Fibroblast of lung (primary cell): ENCODE data around the gene MAP3K15. TPM values are rescaled to one million over a fixed set of nuclear protein-coding genes. Genes with fewer than 3 reads are reported as not detected.
A peak's percentile ranks its signal among the peaks of the same experiment; 100 is the strongest.

Source experiments
- DNase-seq, 2 donors: peaks; one replicate each; pipeline versions ENCODE4 v3.0.0 to v3.0.0-alpha.2; 2010; ENCODE audit warnings: low read depth in 2 of 2
- H2AFZ ChIP-seq: 2 replicates; pipeline ENCODE4 v1.5.1; 2012; ENCODE audit warnings: low read length, control low read depth, inconsistent platforms
- H3K27ac ChIP-seq: 2 replicates; pipeline ENCODE4 v1.5.1; 2011; ENCODE audit warnings: low read length, control low read depth; ENCODE audit not compliant: insufficient read depth
- H3K27me3 ChIP-seq: 2 replicates; pipeline ENCODE4 v1.5.1; 2011; ENCODE audit warnings: mild to moderate bottlenecking, low read length; ENCODE audit not compliant: control insufficient read depth, insufficient read depth
- H3K36me3 ChIP-seq: 2 replicates; pipeline ENCODE4 v1.5.1; 2011; ENCODE audit warnings: low read length; ENCODE audit not compliant: control insufficient read depth, insufficient read depth
- H3K4me1 ChIP-seq: 2 replicates; pipeline ENCODE4 v1.5.1; 2011; ENCODE audit warnings: low read length; ENCODE audit not compliant: control insufficient read depth, insufficient read depth; ENCODE audit errors: extremely low read depth
- H3K4me2 ChIP-seq: 2 replicates; pipeline ENCODE4 v1.5.1; 2011; ENCODE audit warnings: low read length, control low read depth; ENCODE audit not compliant: insufficient read depth; ENCODE audit errors: extremely low read depth
- H3K4me3 ChIP-seq, 4 experiments: fragments of 200-600 bp in 1 of 4; sonication (generic) in 1 of 4; replicated peaks in 1 of 4; 2 replicates each; pipeline ENCODE4 v1.5.1; 2011 to 2016; ENCODE audit warnings: low read length in 4 of 4, low read depth in 3 of 4, mild to moderate bottlenecking in 3 of 4, control low read depth in 2 of 4, inconsistent platforms in 1 of 4, mixed read lengths in 1 of 4; ENCODE audit not compliant: insufficient read depth in 1 of 4; ENCODE audit errors: control extremely low read depth in 1 of 4
- H3K79me2 ChIP-seq: 2 replicates; pipeline ENCODE4 v1.5.1; 2012; ENCODE audit warnings: mild to moderate bottlenecking, low read length, inconsistent platforms; ENCODE audit not compliant: control insufficient read depth, insufficient read depth
- H3K9ac ChIP-seq: 2 replicates; pipeline ENCODE4 v1.5.1; 2011; ENCODE audit warnings: mild to moderate bottlenecking, low read length, control low read depth; ENCODE audit not compliant: insufficient read depth
- H3K9me3 ChIP-seq: 2 replicates; pipeline ENCODE4 v1.5.1; 2012; ENCODE audit warnings: low read depth, low read length; ENCODE audit not compliant: control insufficient read depth, insufficient read depth
- H4K20me1 ChIP-seq: 2 replicates; pipeline ENCODE4 v1.5.1; 2011; ENCODE audit warnings: low read length; ENCODE audit not compliant: control insufficient read depth, insufficient read depth; ENCODE audit errors: extremely low read depth
- EZH2 ChIP-seq: IDR thresholded peaks from 2 replicates; pipeline ENCODE4 v1.5.1; 2012; ENCODE audit warnings: low read length, control low read depth, mild to moderate bottlenecking; ENCODE audit errors: missing control alignments
- polyA plus RNA-seq, 2 donors: library from polyadenylated mRNA; depleted of rRNA in 1 of 2; stranded (reverse) in 1 of 2; unstranded in 1 of 2; fragments of >200 nt; gene quantifications; 2 replicates each; pipeline ENCODE4 v1.2.1, GENCODE V29; 2011 to 2012; ENCODE audit warnings: missing spikeins in 1 of 2
- total RNA-seq: library from RNA; depleted of rRNA; stranded (reverse); fragments of >200 nt; gene quantifications from 2 replicates; pipeline ENCODE4 v1.2.1, GENCODE V29; 2014
- TF ChIP-seq, protein P1 (sequence below), 2 donors: IDR thresholded peaks in 1 of 2; conservative IDR thresholded peaks in 1 of 2; 1 replicate in 1 of 2; 2 replicates in 1 of 2; pipeline ENCODE4 v1.5.1; 2011 to 2012; ENCODE audit warnings: low read length in 2 of 2, control low read depth in 1 of 2, inconsistent platforms in 1 of 2, low read depth in 1 of 2, mild to moderate bottlenecking in 1 of 2

The MAP3K15 gene
- total and polyA plus RNA-seq, 2 donors (not counting 1 experiment from before 2014, with no cell fraction given), result under 0.01 to 0.14 TPM

DNA sequence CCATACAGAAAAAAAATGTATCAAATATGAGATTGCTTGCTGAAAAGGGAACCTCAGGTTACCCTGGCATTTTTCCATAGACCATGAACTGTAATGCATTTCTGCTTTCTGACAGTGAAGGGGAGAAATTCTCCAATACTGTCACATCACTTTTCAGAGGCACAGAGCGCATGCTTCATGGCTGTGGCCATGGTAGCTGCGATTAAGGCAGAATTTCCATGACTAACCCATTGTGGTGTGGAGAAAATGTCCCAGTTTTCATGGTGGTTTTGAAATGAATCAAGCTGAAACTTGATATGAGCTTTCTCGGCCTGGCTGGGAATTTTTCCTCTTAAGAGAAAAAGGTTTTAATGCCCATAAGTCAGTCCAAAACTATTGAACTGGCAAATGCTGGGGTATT is 39.5 kb upstream of the MAP3K15 start:
- H3K9ac ChIP-seq, result no peak overlapping the region

DNA sequence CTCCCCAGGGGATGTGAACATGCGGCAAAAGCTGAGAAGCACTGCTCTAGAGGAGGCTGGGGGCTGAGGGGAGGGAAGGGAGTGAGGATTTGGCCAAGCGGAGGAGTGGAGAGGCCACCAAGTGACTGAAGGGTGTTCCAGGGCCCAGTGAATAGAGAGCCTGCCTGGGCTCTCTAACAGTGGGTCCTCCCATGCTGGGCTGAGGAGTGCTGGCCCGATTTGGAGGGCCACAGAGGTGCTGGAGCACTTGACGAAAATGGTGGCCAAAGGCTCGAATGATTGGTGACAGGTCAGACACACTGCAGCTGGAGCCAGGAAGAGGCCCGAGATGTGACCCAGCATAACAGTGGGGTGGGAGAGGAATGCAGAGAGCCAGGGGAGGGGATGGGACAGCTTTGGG is 37.5 kb upstream of the MAP3K15 start:
- H4K20me1 ChIP-seq, result no peaks in the 10 kb centered on the region
- no peaks in the 10 kb centered on the region for H3K4me1 ChIP-seq
- no peak overlapping the region for H3K27ac ChIP-seq
- H3K27me3 ChIP-seq, result no peaks in the 10 kb centered on the region
- no peak overlapping the region for H3K4me2 ChIP-seq
- TF ChIP-seq, protein P1, sequence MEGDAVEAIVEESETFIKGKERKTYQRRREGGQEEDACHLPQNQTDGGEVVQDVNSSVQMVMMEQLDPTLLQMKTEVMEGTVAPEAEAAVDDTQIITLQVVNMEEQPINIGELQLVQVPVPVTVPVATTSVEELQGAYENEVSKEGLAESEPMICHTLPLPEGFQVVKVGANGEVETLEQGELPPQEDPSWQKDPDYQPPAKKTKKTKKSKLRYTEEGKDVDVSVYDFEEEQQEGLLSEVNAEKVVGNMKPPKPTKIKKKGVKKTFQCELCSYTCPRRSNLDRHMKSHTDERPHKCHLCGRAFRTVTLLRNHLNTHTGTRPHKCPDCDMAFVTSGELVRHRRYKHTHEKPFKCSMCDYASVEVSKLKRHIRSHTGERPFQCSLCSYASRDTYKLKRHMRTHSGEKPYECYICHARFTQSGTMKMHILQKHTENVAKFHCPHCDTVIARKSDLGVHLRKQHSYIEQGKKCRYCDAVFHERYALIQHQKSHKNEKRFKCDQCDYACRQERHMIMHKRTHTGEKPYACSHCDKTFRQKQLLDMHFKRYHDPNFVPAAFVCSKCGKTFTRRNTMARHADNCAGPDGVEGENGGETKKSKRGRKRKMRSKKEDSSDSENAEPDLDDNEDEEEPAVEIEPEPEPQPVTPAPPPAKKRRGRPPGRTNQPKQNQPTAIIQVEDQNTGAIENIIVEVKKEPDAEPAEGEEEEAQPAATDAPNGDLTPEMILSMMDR (conservative IDR thresholded peaks at IDR 0.05 in 1 of 2, IDR thresholded peaks at IDR 0.05 in 1 of 2; ENCODE audit: low read depth in 1 of 2, low read length in 2 of 2), result no peak
- TF ChIP-seq EZH2, result no peak
- H3K9me3 ChIP-seq, result no peaks in the 10 kb centered on the region
- H3K36me3 ChIP-seq, result no peaks in the 10 kb centered on the region
- no peak for DNase-seq
- H3K79me2 ChIP-seq, result no peaks in the 10 kb centered on the region
- H3K9ac ChIP-seq, result no peak overlapping the region
- H3K4me3 ChIP-seq, result no peak overlapping the region
- no peak overlapping the region for H2AFZ ChIP-seq

More for the DNA sequence above, 39.5 kb upstream of the MAP3K15 start:
- no peak overlapping the region for H3K4me3 ChIP-seq
- H3K27me3 ChIP-seq, result no peaks in the 10 kb centered on the region
- H3K9me3 ChIP-seq, result no peaks in the 10 kb centered on the region
- H3K4me2 ChIP-seq, result no peak overlapping the region
- H3K27ac ChIP-seq, result no peak overlapping the region
- no peaks in the 10 kb centered on the region for H3K79me2 ChIP-seq
- H3K36me3 ChIP-seq, result no peaks in the 10 kb centered on the region
- H4K20me1 ChIP-seq, result no peaks in the 10 kb centered on the region
- no peak overlapping the region for H2AFZ ChIP-seq
- H3K4me1 ChIP-seq, result no peaks in the 10 kb centered on the region
- TF ChIP-seq, protein P1 (conservative IDR thresholded peaks at IDR 0.05 in 1 of 2, IDR thresholded peaks at IDR 0.05 in 1 of 2; ENCODE audit: low read depth in 1 of 2, low read length in 2 of 2), result no peak
- TF ChIP-seq EZH2, result no peak
- peak; percentile 53 to 88 for DNase-seq

DNA sequence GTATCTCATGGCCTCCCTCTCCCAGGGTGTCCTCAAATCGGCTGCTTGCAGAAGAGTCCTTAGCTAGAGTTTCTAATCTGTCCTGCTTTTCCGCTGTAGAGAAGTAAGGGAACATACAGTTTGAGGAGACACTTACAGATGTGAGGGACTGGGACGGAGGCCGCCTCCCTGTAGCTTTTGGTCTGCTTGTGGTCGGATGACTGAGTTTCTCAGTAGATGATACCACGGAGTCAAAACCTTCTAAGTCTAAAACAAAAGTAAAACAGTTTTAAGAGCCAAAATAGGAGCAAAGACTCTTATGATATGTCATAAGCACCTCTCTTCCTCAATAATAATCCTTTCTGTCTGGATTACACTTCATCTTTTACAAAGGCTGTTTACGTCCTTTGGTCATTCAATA is 34.5 kb upstream of the MAP3K15 start:
- no peak overlapping the region for H3K4me3 ChIP-seq
- H3K4me1 ChIP-seq, result no peaks in the 10 kb centered on the region
- H3K27ac ChIP-seq, result no peak overlapping the region
- no peaks in the 10 kb centered on the region for H3K36me3 ChIP-seq
- no peaks in the 10 kb centered on the region for H3K9me3 ChIP-seq
- H3K79me2 ChIP-seq, result no peaks in the 10 kb centered on the region
- H3K4me2 ChIP-seq, result no peak overlapping the region
- H3K27me3 ChIP-seq, result no peaks in the 10 kb centered on the region
- H2AFZ ChIP-seq, result no peak overlapping the region
- H3K9ac ChIP-seq, result no peak overlapping the region
- TF ChIP-seq, protein P1 (conservative IDR thresholded peaks at IDR 0.05 in 1 of 2, IDR thresholded peaks at IDR 0.05 in 1 of 2; ENCODE audit: low read depth in 1 of 2, low read length in 2 of 2), result no peak
- no peak for TF ChIP-seq EZH2
- no peak for DNase-seq
- H4K20me1 ChIP-seq, result no peaks in the 10 kb centered on the region
